GM21529 (cell line): ENCODE results near the gene FGF9.
A peak's percentile ranks its signal among the peaks of the same experiment; 100 is the strongest.

Source experiments
- ATAC-seq: cut with Tn5 transposase; IDR thresholded peaks from one replicate; pipeline ENCODE4 v1.9.1; 2021; ENCODE audit not compliant: unreplicated experiment

FGF9 gene

GRCh38 chr13:21670883-21671619, at the start of gene FGF9:
Gene FGF9, plus strand, starts transcription at chr13:21671073. Its CDS starts 840 bp downstream, at chr13:21671913.
- peak; percentile 86 for ATAC-seq

GRCh38 chr13:21625366-21625765, 45.5 kb upstream of the FGF9 start:
- no peak for ATAC-seq

- ATAC-seq: no peak
Measured at GRCh38 chr13:21632196-21632595, 38.7 kb upstream of the FGF9 start.

- no peak for ATAC-seq
Measured at GRCh38 chr13:21636656-21637055, 34.2 kb upstream of the FGF9 start.

- ATAC-seq: no peak
Measured at GRCh38 chr13:21637296-21637695, 33.6 kb upstream of the FGF9 start.

GRCh38 chr13:21638319-21639282, 32.3 kb upstream of the FGF9 start:
- ATAC-seq: no peak

GRCh38 chr13:21639561-21639960, 31.3 kb upstream of the FGF9 start:
- ATAC-seq: no peak

- no peak for ATAC-seq
Measured at GRCh38 chr13:21641629-21642028, 29.2 kb upstream of the FGF9 start.

- no peak for ATAC-seq
Measured at GRCh38 chr13:21657538-21657937, 13.3 kb upstream of the FGF9 start.

GRCh38 chr13:21659087-21659486, 11.8 kb upstream of the FGF9 start:
- ATAC-seq: no peak

- no peak for ATAC-seq
Measured at GRCh38 chr13:21661097-21661909, 9.6 kb upstream of the FGF9 start.

- no peak for ATAC-seq
Measured at GRCh38 chr13:21663197-21663596, 7.7 kb upstream of the FGF9 start.

- ATAC-seq: no peak
Measured at GRCh38 chr13:21668732-21669275, 2.1 kb upstream of the FGF9 start.

- peak; percentile 33 for ATAC-seq
Measured at GRCh38 chr13:21670006-21670882, 629 bp upstream of the FGF9 start.

- ATAC-seq: no peak
Measured at GRCh38 chr13:21671620-21672286, 880 bp downstream of the FGF9 start.

- ATAC-seq: no peak
Measured at GRCh38 chr13:21672287-21672680, 1.4 kb downstream of the FGF9 start.

- ATAC-seq: no peak
Measured at GRCh38 chr13:21672796-21673538, 2.1 kb downstream of the FGF9 start.

GRCh38 chr13:21673539-21673788, 2.6 kb downstream of the FGF9 start:
- peak; percentile 13 for ATAC-seq
